NCI-H1694 treated with DMSO at 0.1 percent for 48 hours (cell line): ENCODE data around the gene FRMD4A.

Experiments
- DNase-seq: peaks from one replicate; lab custom pipeline; 2025; lab: John Stamatoyannopoulos, UW

FRMD4A gene

DNA sequence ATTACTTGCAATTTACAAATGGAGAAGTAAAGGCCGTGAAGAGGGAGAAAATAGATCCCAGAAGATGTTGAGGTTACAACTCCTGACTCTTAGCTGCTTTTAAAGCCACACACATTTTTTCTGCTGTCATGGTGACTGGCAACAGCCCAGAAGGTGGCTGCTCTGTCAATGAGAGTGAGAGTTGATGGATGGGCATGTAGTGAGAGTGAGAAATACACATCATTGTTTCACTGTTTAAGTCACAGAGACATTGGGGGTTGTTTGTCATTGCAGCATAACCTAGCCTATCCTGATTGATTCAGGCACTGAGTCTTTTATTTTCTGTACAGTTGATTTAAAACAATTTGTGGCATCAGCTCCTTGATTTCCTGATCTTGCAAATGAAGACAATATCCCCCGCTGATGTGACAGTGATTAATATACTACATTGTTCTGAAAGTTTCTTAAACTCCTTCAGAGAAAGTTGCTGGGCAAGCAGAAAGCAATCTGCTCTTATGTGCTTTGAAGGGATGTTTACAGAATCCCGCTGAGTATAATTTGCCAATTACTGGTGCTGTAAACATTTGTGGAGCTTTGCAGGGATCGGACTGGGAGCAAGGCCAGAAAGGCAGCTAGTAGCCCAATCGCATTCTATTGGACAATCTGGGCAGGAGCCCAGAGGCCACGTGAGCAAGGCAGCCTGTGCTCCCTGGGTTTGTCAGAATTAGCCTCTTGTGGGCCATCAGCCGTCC, 514.4 kb downstream of the FRMD4A start:
- DNase-seq: no peak

DNA sequence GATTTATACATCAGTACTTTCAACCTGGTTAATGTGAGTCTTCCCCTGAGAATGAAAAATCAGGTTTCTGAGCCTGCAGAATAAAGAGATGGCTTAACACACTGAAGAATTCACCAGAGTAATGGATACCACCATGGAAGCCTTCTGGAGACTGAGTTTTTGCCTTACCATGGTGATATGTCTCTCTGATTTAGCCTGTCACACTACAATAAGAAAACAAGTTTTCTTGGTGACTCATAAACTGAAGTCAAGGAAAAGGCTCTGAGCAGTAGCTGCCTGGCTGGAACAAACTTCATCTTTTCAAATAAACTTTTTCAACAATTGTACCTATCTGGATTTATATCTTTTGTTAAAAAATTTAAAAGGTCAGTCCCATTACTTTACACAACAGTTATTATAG, 515.0 kb downstream of the FRMD4A start:
- DNase-seq: no peak

- DNase-seq: no peak
Observed at GRCh38 chr10:13813550-13813949, 517.2 kb downstream of the FRMD4A start.

DNA sequence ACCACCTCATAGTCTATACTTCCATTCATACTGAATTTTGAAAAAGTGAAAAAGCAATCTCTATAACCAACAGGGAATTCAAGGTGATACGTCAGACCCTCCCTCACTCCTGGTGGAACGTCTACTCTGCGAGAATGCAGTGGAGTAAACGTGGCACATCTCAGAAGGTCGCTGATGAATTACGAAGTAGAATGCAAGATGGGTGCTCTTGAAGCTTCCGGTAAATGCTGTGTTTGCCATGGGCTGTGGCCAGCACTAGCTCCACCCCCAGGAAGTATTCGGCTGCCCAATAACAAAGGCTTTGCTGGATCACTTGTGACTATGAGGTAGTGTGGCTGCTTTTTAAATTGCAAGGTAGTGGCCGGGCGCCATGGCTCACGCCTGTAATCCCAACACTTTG, 517.9 kb downstream of the FRMD4A start:
- no peak for DNase-seq

DNA sequence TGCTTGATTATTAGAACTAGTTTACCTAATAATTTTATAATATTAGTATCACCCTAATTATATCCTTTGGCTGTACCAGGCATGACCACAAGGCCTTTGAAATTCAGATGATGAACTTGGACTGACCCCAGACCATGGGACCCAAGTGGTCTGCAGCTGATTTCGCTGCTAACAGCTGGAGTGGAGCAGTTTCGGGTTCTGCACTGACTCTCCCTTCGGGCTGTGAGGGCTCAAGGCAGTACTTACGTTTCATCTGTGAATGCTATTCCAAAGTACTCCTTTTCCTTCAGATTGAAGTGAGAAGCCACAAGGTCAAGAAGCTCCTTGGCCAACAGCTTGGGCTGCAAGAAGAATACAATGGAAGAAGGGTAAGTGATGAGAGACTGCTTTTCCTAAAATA, 520.2 kb downstream of the FRMD4A start:
- DNase-seq: no peak

- no peak for DNase-seq
Observed at GRCh38 chr10:13809427-13809826, 521.3 kb downstream of the FRMD4A start.

- DNase-seq: no peak
Observed at GRCh38 chr10:13808556-13809391, 522.0 kb downstream of the FRMD4A start.

DNA sequence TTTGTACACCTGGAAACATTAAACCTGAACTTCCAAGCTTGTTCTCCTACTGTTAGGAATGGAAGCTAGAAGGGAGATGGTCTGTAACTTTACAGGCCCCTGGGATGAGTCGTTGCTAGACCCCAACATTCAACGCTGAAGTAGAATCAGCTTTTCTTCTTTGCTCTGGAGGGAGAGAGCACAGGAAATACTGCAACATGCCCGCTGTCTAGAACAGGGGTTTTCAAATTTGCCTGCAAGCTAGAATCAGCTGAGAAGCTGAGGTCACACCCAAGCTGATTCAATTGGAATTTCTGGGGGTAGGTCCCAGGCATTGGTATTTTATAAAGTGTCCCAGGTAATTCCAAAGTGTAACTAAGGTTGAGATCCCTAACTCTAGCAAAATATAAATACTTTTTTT, 524.3 kb downstream of the FRMD4A start:
- DNase-seq: no peak

DNA sequence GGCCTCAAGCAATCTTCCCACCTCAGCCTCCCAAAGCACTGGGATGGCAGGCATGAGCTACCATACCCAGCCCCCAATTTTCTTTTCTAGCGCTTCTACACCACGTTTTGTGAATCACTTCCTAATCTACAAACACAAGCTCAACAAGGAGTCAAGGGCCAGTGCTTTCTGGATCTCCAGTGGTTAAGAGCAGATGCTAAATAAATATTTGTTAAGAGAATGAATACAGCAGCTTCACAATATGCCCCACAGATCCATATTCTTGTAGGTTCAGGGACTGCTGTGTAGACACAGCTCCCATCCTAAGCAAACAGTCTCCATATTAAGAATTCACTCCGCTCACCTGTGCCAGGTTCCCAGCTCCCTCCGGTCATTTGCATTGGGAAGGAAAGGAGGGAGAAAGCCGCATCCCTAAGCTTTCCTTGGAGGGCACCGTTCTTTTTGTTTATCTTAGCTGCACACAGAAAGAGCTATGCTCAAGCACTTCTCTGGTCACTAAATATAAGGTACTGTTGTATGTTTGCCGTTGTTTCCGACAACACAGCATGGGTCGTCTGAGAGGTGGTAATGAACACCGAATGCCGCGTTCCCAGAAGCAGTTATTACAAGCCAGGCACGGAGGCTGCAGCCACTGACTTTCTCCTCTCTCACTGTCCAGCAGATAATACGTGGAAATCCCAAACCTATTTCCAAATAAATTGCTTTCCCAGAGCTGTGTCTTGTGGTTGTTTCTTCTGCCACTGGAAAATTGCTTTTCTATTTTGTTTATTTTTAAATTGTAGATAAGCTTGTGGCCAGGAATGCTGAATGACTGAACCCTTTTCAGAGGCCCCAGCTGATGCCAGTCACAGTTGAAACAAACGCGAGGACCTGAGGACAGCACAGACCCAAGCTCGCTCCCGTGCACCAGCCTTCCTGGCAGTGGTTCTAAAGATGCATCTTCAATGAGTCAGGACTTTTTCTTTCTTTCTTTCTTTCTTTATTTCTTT, 526.9 kb downstream of the FRMD4A start:
- DNase-seq: no peak

DNA sequence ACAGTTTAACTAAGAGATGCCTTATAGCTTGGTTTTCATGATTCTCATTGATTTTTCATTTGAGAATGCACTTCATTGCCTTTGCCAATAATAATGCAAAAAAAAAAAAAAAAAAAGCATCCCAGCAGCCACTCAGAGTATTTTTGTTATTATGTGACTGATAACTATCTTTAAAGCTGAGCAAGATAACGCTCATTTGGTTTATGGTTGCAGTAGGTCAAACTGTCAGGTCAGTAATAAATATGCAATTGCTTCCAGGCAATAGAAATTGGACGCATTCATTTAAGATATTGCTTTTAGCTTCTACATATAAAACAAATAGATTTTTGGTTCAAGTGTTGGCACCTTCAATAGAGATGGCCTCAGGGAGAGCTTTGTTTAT, 528.8 kb downstream of the FRMD4A start:
- no peak for DNase-seq

GRCh38 chr10:13801156-13801906, 529.4 kb downstream of the FRMD4A start:
- DNase-seq: no peak

- no peak for DNase-seq
Observed at GRCh38 chr10:13797164-13797563, 533.6 kb downstream of the FRMD4A start.

DNA sequence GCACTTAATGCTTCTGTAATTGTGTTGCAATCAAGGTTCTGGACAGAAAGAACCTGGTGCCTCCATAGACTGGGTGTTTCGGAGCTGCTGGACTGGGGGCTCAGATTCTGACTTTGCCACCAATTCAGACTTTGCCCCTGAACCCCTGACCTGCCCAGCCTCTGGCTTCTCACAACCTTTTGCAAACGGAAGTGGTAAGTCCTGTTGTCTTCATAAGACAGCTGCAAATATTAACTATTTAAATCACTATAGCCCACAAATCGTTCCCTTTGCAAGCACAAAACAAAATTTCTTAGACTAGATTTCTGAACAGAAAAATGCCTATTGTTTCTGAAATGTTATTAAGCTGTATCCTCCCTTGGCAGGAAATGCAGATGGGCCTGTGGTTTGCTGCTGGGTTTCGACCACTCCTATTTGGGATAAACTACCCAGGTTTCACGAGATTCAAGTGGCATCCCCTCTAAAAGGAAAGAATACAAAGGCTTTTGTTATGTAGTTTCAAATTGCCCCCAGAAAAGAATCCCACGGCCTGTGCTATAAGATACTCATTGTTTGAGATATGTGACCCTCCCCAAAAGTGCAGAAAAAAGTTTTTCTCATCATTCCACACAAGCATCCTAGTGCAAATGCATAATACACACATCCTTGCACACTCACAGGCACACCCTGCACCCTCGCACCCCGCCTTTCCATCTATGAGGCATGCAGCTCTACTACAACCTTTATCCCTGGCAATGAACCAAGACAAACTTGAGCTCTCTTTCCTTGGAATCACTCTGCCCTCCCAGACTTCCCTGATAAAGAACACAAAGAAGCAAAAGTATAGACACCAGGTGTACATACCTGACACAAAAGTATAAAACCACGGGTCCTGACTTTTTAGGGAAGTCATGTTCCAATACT, 534.8 kb downstream of the FRMD4A start:
- DNase-seq: no peak

GRCh38 chr10:13794992-13795612, 535.6 kb downstream of the FRMD4A start:
- DNase-seq: no peak

DNA sequence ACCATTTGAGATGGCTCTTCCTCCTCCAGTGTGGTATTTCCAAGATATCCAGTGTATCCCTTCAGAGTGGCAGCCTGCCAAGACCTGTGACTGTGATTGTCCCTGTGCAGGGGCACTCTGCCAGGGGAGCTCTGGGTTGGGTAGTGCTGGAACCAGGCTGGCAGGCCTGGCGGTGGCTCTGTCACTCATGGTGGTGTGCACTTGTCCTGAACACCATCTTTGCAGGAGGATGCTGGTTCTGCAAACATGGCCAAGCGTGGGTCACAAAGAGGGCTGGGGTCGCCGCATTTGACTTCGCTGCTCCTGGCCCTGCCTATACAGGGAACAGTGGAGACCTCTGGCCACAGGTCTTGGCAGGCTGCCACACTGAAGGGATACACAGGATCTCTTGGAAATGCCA, 538.7 kb downstream of the FRMD4A start:
- DNase-seq: no peak

DNA sequence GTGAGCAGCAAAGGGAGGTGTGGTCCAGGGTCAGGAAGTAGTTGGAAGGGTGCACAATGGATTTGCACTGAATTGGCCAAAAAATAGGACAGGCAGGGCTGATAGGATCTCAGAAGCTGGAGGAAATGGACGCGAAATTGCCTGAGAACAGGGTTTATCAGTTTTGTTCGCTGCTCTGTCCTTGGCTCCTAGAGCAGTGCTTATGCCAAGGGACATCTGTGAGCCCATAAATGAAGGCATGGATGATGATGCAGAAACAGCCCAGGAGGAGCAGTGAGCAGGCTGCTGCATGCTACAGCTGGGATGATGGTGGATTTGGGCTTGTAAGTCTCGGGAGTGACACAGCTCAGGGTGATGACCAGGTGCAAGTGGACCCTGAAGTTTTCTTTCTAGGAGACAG, 539.2 kb downstream of the FRMD4A start:
- DNase-seq: peak; percentile 34

- no peak for DNase-seq
Observed at GRCh38 chr10:13790196-13790595, 540.5 kb downstream of the FRMD4A start.

GRCh38 chr10:13789448-13789829, 541.3 kb downstream of the FRMD4A start:
- no peak for DNase-seq

DNA sequence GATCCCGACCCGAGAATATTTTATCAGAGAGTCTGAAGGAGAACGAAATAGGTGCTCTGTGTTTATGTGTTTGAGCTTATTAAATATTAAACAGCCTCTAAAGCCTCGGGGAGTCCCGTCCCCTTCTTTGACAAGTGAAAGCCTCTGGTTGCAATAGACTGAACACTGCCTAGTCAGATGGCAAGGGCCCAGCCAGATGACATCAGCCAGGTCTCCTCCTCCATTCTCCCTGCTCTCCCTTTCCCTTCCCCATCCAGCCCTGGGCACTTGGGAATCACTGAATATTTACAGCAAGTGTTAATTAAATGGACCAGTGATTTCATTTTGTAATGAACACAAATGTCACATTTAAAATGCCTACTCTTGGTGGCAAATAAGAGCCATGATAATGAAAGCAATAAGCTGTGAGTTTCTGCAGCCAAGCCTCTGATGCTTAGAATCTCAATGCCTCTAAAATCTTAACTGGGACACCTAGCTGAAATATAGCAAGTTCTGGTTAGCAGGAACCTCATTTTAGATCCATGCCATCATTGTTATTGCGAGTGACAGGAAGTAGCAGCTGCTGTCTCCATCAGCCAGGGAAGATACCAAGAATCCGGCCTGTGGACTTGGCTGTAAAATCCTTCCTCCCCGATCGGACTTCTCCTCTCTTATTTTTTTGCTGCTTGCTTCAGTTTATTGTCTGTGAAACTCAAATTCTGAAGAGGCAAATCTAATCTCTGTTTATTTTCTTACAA, 541.8 kb downstream of the FRMD4A start:
- peak; percentile 44 for DNase-seq

GRCh38 chr10:13788320-13788600, 542.5 kb downstream of the FRMD4A start:
- no peak for DNase-seq
